HEK293 (cell line): ENCODE results near the gene KIAA0232.

Source experiments
- CTCF ChIA-PET: fragments of 350-600 bp; formaldehyde crosslinking; extraction: SDS; loops from one replicate; lab custom pipeline; 2021; ENCODE audit warnings: antibody characterized with exemption; lab: Yijun Ruan, JAX
- POLR2A ChIA-PET: fragments of 300-600 bp; formaldehyde crosslinking; extraction: SDS; loops from one replicate; lab custom pipeline; 2020; ENCODE audit warnings: antibody characterized with exemption, inconsistent platforms; lab: Yijun Ruan, JAX
- H3K27ac ChIP-seq: fragments of 200-500 bp; sonication (Bioruptor generic); 2 replicates; pipeline ENCODE4 v1.5.1; 2014; ENCODE audit warnings: low read depth, low read length, control low read depth, inconsistent platforms; ENCODE audit errors: extremely low read depth
- H3K36me3 ChIP-seq, 2 experiments: fragments of 200-500 bp in 1 of 2; sonication (Bioruptor generic) in 1 of 2; 1 replicate in 1 of 2; 2 replicates in 1 of 2; pipeline ENCODE4 v1.5.1; 2014 to 2017; ENCODE audit warnings: inconsistent platforms in 2 of 2, low read length in 2 of 2; ENCODE audit not compliant: control insufficient read depth in 2 of 2, insufficient read depth in 1 of 2
- H3K4me1 ChIP-seq: fragments of 200-500 bp; sonication (Bioruptor generic); 2 replicates; pipeline ENCODE4 v1.5.1; 2014; ENCODE audit warnings: mild to moderate bottlenecking, low read length, inconsistent platforms; ENCODE audit not compliant: control insufficient read depth, insufficient read depth
- H3K4me3 ChIP-seq: 2 replicates; pipeline ENCODE4 v1.5.1; 2011; ENCODE audit warnings: low read depth, mild to moderate bottlenecking, control low read depth, low read length, moderate library complexity
- H3K9me3 ChIP-seq: fragments of 200-500 bp; sonication (Bioruptor generic); 2 replicates; pipeline ENCODE4 v1.5.1; 2014; ENCODE audit warnings: low read depth, low read length, inconsistent platforms; ENCODE audit not compliant: control insufficient read depth, insufficient read depth
- FEZF1 ChIP-seq: fragments of 450-650 bp; formaldehyde crosslinking; IDR thresholded peaks from 2 replicates; pipeline ENCODE4 v1.5.1; 2016; ENCODE audit warnings: missing biosample characterization, missing genetic modification characterization
- GFI1B ChIP-seq: fragments of 450-650 bp; formaldehyde crosslinking; IDR thresholded peaks from 2 replicates; pipeline ENCODE4 v1.5.1; 2016; ENCODE audit warnings: missing biosample characterization, missing genetic modification characterization
- GLI4 ChIP-seq: fragments of 450-650 bp; formaldehyde crosslinking; IDR thresholded peaks from 2 replicates; pipeline ENCODE4 v1.5.1; 2016; ENCODE audit warnings: missing biosample characterization, missing genetic modification characterization
- KLF1 ChIP-seq: fragments of 450-650 bp; formaldehyde crosslinking; IDR thresholded peaks from 2 replicates; pipeline ENCODE4 v1.5.1; 2016; ENCODE audit warnings: missing biosample characterization, missing genetic modification characterization
- KLF7 ChIP-seq: fragments of 450-650 bp; formaldehyde crosslinking; IDR thresholded peaks from 2 replicates; pipeline ENCODE4 v1.5.1; 2016; ENCODE audit warnings: missing biosample characterization, missing genetic modification characterization, borderline replicate concordance
- KLF8 ChIP-seq: fragments of 450-650 bp; formaldehyde crosslinking; IDR thresholded peaks from 2 replicates; pipeline ENCODE4 v1.5.1; 2016; ENCODE audit warnings: missing biosample characterization, missing genetic modification characterization
- REPIN1 ChIP-seq: fragments of 450-650 bp; formaldehyde crosslinking; IDR thresholded peaks from 2 replicates; pipeline ENCODE4 v1.5.1; 2017; ENCODE audit warnings: missing biosample characterization, missing genetic modification characterization, low read depth
- ZNF114 ChIP-seq: fragments of 450-650 bp; formaldehyde crosslinking; IDR thresholded peaks from 2 replicates; pipeline ENCODE4 v1.5.0; 2017; ENCODE audit warnings: missing biosample characterization, missing genetic modification characterization
- ZNF211 ChIP-seq: fragments of 450-650 bp; formaldehyde crosslinking; IDR thresholded peaks from 2 replicates; pipeline ENCODE4 v1.5.1; 2016; ENCODE audit warnings: low read depth, missing biosample characterization, missing genetic modification characterization
- ZNF248 ChIP-seq: fragments of 450-650 bp; formaldehyde crosslinking; IDR thresholded peaks from 2 replicates; pipeline ENCODE4 v1.5.1; 2017; ENCODE audit warnings: missing biosample characterization, missing genetic modification characterization
- ZNF302 ChIP-seq: fragments of 450-650 bp; formaldehyde crosslinking; IDR thresholded peaks from 2 replicates; pipeline ENCODE4 v1.5.1; 2016; ENCODE audit warnings: missing biosample characterization, missing genetic modification characterization, low read depth
- ZNF354C ChIP-seq: fragments of 450-650 bp; formaldehyde crosslinking; IDR thresholded peaks from 2 replicates; pipeline ENCODE4 v1.5.1; 2016; ENCODE audit warnings: missing biosample characterization, missing genetic modification characterization, low read depth, borderline replicate concordance
- ZNF423 ChIP-seq: fragments of 450-650 bp; formaldehyde crosslinking; IDR thresholded peaks from 2 replicates; pipeline ENCODE4 v1.5.1; 2016; ENCODE audit warnings: missing biosample characterization, missing genetic modification characterization
- ZNF501 ChIP-seq: fragments of 450-650 bp; formaldehyde crosslinking; IDR thresholded peaks from 2 replicates; pipeline ENCODE4 v1.5.1; 2016; ENCODE audit warnings: missing biosample characterization, missing genetic modification characterization
- ZNF548 ChIP-seq: fragments of 450-650 bp; formaldehyde crosslinking; IDR thresholded peaks from 2 replicates; pipeline ENCODE4 v1.5.1; 2016; ENCODE audit warnings: missing biosample characterization, missing genetic modification characterization
- ZNF664 ChIP-seq: fragments of 450-650 bp; formaldehyde crosslinking; IDR thresholded peaks from 2 replicates; pipeline ENCODE4 v1.5.1; 2016; ENCODE audit warnings: missing biosample characterization, missing genetic modification characterization
- ZNF785 ChIP-seq: fragments of 450-650 bp; formaldehyde crosslinking; IDR thresholded peaks from 2 replicates; pipeline ENCODE4 v1.5.1; 2016; ENCODE audit warnings: missing biosample characterization, missing genetic modification characterization
- ZNF837 ChIP-seq: fragments of 450-650 bp; formaldehyde crosslinking; IDR thresholded peaks from 2 replicates; pipeline ENCODE4 v1.5.1; 2016; ENCODE audit warnings: missing biosample characterization, missing genetic modification characterization
- TF ChIP-seq, protein P1 (sequence below): fragments of 450-650 bp; IDR thresholded peaks from 2 replicates; pipeline ENCODE4 v1.5.1; 2018; ENCODE audit warnings: missing biosample characterization, missing genetic modification characterization
- TF ChIP-seq, protein P2 (sequence below): fragments of 450-650 bp; formaldehyde crosslinking; IDR thresholded peaks from 2 replicates; pipeline ENCODE4 v1.5.1; 2016; ENCODE audit warnings: missing biosample characterization, missing genetic modification characterization
- TF ChIP-seq, protein P3 (sequence below): fragments of 450-650 bp; formaldehyde crosslinking; IDR thresholded peaks from 2 replicates; pipeline ENCODE4 v1.5.1; 2016; ENCODE audit warnings: missing biosample characterization, missing genetic modification characterization
- TF ChIP-seq, protein P4 (sequence below): IDR thresholded peaks from 2 replicates; pipeline ENCODE4 v1.6.1; 2011; ENCODE audit warnings: mild to moderate bottlenecking, low read depth, low read length, borderline replicate concordance
- TF ChIP-seq, protein P5 (sequence below): fragments of 450-650 bp; formaldehyde crosslinking; IDR thresholded peaks from 2 replicates; pipeline ENCODE4 v1.5.1; 2016; ENCODE audit warnings: missing biosample characterization, missing genetic modification characterization

Gene KIAA0232

DNA sequence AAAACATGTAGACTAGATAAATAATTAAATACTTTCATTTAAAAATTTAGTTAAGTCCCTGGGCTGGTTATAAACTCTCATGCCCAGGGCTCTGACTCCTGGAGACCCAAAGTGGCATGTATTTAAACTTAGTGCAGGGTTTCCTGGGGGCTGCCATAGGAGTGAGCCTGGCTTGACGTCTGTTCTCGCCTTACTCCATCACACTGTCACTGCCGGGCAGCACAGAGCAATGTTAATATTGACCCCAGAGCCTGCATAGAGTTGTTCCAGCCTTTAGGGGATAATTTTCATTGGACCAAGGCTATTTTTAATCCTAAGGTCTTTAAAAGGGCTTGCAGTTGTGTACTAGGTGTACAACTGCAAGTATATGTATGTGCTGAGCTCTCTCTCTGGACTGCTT, 31.2 kb downstream of the KIAA0232 start:
- no peaks in the 10 kb centered on the region for H3K9me3 ChIP-seq
- H3K36me3 ChIP-seq: peaks cover 0 to 3% of the 10 kb centered on the region in 2 experiments; a peak in 1 of 3 replicates
- H3K4me1 ChIP-seq: no peaks in the 10 kb centered on the region
- TF ChIP-seq KLF1 (tag by site-specific recombination) (no peak), ZNF114 (tag by site-specific recombination) (no peak), ZNF302 (tag by site-specific recombination) (no peak), GLI4 (tag by site-specific recombination) (no peak), ZNF211 (tag by site-specific recombination) (no peak), ZNF837 (no peak)
- TF ChIP-seq, protein P1, sequence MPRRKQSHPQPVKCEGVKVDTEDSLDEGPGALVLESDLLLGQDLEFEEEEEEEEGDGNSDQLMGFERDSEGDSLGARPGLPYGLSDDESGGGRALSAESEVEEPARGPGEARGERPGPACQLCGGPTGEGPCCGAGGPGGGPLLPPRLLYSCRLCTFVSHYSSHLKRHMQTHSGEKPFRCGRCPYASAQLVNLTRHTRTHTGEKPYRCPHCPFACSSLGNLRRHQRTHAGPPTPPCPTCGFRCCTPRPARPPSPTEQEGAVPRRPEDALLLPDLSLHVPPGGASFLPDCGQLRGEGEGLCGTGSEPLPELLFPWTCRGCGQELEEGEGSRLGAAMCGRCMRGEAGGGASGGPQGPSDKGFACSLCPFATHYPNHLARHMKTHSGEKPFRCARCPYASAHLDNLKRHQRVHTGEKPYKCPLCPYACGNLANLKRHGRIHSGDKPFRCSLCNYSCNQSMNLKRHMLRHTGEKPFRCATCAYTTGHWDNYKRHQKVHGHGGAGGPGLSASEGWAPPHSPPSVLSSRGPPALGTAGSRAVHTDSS (tag by site-specific recombination): no peak
- H3K27ac ChIP-seq: no peak overlapping the region
- no peak overlapping the region for H3K4me3 ChIP-seq
- CTCF ChIA-PET: interaction anchor here (0.6 kb wide), 1 partner anchor 570 kb away, joined by 3 read pairs; no protein-coding TSS in a partner anchor
- POLR2A ChIA-PET: no interaction called here

DNA sequence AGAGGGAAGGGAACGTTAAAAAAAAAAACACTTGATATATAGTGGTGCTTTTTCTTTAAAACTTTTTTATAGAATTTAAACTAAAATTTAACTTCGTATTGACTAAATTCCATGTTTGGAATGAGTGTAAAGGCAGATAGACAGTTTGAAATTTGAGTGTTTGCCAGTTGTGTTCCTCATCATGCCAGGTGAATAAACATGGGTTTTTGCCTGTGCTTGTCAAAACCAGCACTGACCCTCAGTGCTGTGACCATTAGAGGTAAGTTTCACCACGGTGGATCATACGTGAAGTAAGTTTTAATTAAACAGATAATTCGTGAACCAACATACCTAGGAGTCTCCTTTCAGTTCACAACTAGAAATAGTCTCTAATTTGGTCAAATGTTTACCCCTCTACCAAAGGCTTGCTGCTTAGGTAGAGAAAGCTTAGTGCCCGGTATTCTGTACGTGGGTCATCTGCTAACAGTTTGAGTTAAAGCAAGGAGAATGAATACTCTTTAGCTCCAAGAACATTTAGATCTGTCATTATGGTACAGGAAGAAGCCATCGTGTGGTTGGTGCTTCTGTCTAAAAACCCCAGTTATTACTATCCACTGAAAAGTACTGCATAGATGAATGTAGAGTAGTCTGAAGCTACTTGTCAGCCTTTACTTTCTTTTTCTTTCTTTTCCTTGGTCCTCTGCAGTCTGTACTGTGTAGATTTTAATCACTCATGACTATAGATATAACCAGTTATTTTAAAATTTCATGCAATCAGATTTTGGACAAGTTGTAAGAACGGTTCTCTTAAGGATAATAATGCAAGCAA, 32.7 kb downstream of the KIAA0232 start:
- Histone ChIP-seq H3K4me1 (no peaks in the 10 kb centered on the region), H3K9me3 (no peaks in the 10 kb centered on the region), H3K27ac (no peak overlapping the region), H3K4me3 (no peak overlapping the region), H3K36me3 (peaks cover 0 to 3% of the 10 kb centered on the region in 2 experiments; a peak in 1 of 3 replicates)
- POLR2A ChIA-PET: no interaction called here
- TF ChIP-seq KLF7 (tag by site-specific recombination) (no peak), ZNF354C (tag by site-specific recombination) (no peak), ZNF248 (no peak), ZNF664 (tag by site-specific recombination) (no peak)
- TF ChIP-seq, protein P2, sequence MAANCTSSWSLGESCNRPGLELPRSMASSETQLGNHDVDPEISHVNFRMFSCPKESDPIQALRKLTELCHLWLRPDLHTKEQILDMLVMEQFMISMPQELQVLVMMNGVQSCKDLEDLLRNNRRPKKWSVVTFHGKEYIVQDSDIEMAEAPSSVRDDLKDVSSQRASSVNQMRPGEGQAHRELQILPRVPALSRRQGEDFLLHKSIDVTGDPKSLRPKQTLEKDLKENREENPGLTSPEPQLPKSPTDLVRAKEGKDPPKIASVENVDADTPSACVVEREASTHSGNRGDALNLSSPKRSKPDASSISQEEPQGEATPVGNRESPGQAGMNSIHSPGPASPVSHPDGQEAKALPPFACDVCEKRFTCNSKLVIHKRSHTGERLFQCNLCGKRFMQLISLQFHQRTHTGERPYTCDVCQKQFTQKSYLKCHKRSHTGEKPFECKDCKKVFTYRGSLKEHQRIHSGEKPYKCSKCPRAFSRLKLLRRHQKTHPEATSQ: no peak
- CTCF ChIA-PET: no interaction called here

DNA sequence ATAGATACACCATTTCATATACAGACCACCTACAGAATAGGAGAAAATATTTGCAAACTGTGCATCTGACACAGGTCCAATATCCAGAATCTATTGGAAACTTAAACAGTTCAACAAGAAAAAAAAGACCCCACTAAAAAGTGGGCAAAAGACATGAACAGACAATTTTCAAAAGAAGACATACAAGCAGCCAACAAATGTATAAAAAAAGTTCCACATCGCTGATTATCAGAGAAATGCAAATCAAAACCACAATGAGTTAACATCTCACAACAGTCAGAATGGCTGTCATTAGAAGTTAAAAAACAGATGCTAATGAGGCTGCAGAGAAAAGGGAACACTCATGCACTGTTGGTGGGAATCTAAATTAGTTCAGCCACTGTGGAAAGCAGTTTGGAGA, 36.8 kb downstream of the KIAA0232 start:
- Histone ChIP-seq H3K27ac (no peak overlapping the region), H3K4me3 (no peak overlapping the region), H3K4me1 (no peaks in the 10 kb centered on the region), H3K36me3 (peaks cover 0 to 5% of the 10 kb centered on the region in 2 experiments; a peak in 1 of 3 replicates), H3K9me3 (no peaks in the 10 kb centered on the region)
- POLR2A ChIA-PET: no interaction called here
- CTCF ChIA-PET: no interaction called here
- TF ChIP-seq, protein P3, sequence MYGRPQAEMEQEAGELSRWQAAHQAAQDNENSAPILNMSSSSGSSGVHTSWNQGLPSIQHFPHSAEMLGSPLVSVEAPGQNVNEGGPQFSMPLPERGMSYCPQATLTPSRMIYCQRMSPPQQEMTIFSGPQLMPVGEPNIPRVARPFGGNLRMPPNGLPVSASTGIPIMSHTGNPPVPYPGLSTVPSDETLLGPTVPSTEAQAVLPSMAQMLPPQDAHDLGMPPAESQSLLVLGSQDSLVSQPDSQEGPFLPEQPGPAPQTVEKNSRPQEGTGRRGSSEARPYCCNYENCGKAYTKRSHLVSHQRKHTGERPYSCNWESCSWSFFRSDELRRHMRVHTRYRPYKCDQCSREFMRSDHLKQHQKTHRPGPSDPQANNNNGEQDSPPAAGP: no peak
- TF ChIP-seq ZNF423 (tag by site-specific recombination) (no peak), ZNF785 (no peak), GFI1B (no peak), ZNF548 (tag by site-specific recombination) (no peak), ZNF501 (no peak), REPIN1 (no peak), FEZF1 (tag by site-specific recombination) (no peak), KLF8 (tag by site-specific recombination) (no peak)
- TF ChIP-seq, protein P4, sequence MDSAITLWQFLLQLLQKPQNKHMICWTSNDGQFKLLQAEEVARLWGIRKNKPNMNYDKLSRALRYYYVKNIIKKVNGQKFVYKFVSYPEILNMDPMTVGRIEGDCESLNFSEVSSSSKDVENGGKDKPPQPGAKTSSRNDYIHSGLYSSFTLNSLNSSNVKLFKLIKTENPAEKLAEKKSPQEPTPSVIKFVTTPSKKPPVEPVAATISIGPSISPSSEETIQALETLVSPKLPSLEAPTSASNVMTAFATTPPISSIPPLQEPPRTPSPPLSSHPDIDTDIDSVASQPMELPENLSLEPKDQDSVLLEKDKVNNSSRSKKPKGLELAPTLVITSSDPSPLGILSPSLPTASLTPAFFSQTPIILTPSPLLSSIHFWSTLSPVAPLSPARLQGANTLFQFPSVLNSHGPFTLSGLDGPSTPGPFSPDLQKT: no peak
- TF ChIP-seq, protein P5, sequence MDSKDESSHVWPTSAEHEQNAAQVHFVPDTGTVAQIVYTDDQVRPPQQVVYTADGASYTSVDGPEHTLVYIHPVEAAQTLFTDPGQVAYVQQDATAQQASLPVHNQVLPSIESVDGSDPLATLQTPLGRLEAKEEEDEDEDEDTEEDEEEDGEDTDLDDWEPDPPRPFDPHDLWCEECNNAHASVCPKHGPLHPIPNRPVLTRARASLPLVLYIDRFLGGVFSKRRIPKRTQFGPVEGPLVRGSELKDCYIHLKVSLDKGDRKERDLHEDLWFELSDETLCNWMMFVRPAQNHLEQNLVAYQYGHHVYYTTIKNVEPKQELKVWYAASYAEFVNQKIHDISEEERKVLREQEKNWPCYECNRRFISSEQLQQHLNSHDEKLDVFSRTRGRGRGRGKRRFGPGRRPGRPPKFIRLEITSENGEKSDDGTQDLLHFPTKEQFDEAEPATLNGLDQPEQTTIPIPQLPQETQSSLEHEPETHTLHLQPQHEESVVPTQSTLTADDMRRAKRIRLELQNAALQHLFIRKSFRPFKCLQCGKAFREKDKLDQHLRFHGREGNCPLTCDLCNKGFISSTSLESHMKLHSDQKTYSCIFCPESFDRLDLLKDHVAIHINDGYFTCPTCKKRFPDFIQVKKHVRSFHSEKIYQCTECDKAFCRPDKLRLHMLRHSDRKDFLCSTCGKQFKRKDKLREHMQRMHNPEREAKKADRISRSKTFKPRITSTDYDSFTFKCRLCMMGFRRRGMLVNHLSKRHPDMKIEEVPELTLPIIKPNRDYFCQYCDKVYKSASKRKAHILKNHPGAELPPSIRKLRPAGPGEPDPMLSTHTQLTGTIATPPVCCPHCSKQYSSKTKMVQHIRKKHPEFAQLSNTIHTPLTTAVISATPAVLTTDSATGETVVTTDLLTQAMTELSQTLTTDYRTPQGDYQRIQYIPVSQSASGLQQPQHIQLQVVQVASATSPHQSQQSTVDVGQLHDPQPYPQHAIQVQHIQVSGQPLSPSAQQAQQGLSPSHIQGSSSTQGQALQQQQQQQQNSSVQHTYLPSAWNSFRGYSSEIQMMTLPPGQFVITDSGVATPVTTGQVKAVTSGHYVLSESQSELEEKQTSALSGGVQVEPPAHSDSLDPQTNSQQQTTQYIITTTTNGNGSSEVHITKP (tag by site-specific recombination): no peak
